ENCODE results near the gene CRABP1.

DNA sequence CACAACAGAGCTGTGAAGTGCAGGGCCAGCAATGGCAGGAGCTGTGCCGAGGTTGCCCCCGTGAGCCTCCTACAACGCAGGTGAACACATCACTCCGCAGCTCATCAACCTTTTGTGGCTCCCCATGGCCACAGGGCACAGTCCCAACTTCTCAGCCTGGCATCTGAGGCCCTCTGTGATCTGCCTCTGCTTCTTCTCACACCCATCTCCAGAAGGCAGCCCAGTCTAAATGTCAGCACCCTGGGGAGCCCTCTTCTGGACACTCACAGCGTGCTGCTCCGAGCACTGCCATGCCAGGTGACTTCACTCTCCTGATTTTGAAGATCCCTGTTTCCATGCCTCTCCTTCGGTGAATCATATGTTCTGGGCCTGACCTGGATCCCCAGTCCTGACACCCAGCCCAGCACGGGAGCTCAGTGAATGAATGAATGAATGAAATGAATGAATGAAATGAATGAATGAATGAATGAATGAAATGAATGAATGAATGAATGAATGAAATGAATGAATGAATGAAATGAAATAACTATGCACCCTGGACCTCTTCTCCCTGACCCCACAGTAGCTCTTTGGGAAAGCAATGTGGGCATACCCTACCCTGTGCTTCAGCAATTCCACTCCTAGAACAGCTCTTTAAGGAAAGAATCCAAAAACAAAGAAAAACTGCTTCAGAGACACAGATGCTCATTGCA lies 22.9 kb upstream of the CRABP1 start:
- TF ChIP-seq, protein P1, sequence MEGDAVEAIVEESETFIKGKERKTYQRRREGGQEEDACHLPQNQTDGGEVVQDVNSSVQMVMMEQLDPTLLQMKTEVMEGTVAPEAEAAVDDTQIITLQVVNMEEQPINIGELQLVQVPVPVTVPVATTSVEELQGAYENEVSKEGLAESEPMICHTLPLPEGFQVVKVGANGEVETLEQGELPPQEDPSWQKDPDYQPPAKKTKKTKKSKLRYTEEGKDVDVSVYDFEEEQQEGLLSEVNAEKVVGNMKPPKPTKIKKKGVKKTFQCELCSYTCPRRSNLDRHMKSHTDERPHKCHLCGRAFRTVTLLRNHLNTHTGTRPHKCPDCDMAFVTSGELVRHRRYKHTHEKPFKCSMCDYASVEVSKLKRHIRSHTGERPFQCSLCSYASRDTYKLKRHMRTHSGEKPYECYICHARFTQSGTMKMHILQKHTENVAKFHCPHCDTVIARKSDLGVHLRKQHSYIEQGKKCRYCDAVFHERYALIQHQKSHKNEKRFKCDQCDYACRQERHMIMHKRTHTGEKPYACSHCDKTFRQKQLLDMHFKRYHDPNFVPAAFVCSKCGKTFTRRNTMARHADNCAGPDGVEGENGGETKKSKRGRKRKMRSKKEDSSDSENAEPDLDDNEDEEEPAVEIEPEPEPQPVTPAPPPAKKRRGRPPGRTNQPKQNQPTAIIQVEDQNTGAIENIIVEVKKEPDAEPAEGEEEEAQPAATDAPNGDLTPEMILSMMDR (IDR thresholded peaks at IDR 0.05; ENCODE audit: insufficient read depth, low read length, poor library complexity, severe bottlenecking): no peak
- TF ChIP-seq EZH2phosphoT487 (conservative IDR thresholded peaks at IDR 0.05; ENCODE audit: low read length): no peak
